ENCODE results near the gene ZNF669.

GRCh38 chr1:247113094-247113497 is 8.9 kb upstream of the ZNF669 start:
- no peak for TF ChIP-seq ARNT (IDR thresholded peaks at IDR 0.05)
- TF ChIP-seq FOXM1 (IDR thresholded peaks at IDR 0.05; ENCODE audit: borderline replicate concordance): no peak
- no peak for TF ChIP-seq PKNOX1 (IDR thresholded peaks at IDR 0.05)
- no peak for TF ChIP-seq SP1 (IDR thresholded peaks at IDR 0.05)
- TF ChIP-seq L3MBTL2 (conservative IDR thresholded peaks at IDR 0.05): no peak
- no peak for TF ChIP-seq LEF1 (IDR thresholded peaks at IDR 0.05; ENCODE audit: borderline replicate concordance)
- TF ChIP-seq HDGF (IDR thresholded peaks at IDR 0.05; ENCODE audit: borderline replicate concordance): no peak
